Mesenteric fat pad (tissue), 1 donor: Measurements from ENCODE around the gene SLC10A3. TPM values are rescaled to one million over a fixed set of nuclear protein-coding genes. Genes with fewer than 3 reads are reported as not detected.
A peak's percentile ranks its signal among the peaks of the same experiment; 100 is the strongest.

Experiments
- DNase-seq: peaks from one replicate; pipeline ENCODE4 v3.0.0-alpha.2; 2020; ENCODE audit warnings: low spot score
- long read RNA-seq: library from polyadenylated mRNA; unstranded; transcript quantifications from one replicate; pipeline ENCODE4 v2.0.0, GENCODE V29; 2020
- total RNA-seq: library from RNA; stranded (reverse); fragmentation: NEBNext Ultra II Directional; extraction: Animal tissue kit (Norgen Biotek cat#: 25700); gene quantifications from one replicate; pipeline ENCODE4 v1.2.1, GENCODE V29; 2021
- donor health status: DM: yes; HTN: yes; CAD: no.

The SLC10A3 gene
- 30.4 TPM for total RNA-seq
- long read RNA-seq, transcript SLC10A3-201 (2 exons, 2,161 nt), result major isoform, 51 of 93 reads
- long read RNA-seq, transcript SLC10A3-204 (3 exons, 1,862 nt), result minor isoform, 13 of 93 reads
- long read RNA-seq, transcript SLC10A3-202 (4 exons, 1,763 nt), result minor isoform, 5 of 93 reads
- long read RNA-seq, partial matches to known transcripts, result 18 of 93 reads
- long read RNA-seq, other reads (novel, unspliced or antisense), result 6 of 93 reads

- DNase-seq, result peak; percentile 98
Observed at GRCh38 chrX:154490414-154491083, at the start of gene SLC10A3. SLC10A3 (minus strand) TSS chrX:154490629; CDS start chrX:154488940, 1,689 bp downstream.

GRCh38 chrX:154539077-154539476, 48.6 kb upstream of the SLC10A3 start:
- DNase-seq, result no peak

GRCh38 chrX:154535892-154536291, 45.5 kb upstream of the SLC10A3 start:
- DNase-seq, result no peak

- peak; percentile 97 for DNase-seq
Observed at GRCh38 chrX:154534526-154535322, 44.3 kb upstream of the SLC10A3 start.

GRCh38 chrX:154532690-154533089, 42.3 kb upstream of the SLC10A3 start:
- no peak for DNase-seq

GRCh38 chrX:154531626-154532025, 41.2 kb upstream of the SLC10A3 start:
- no peak for DNase-seq

- no peak for DNase-seq
Observed at GRCh38 chrX:154530286-154530685, 39.9 kb upstream of the SLC10A3 start.

GRCh38 chrX:154529206-154529612, 38.8 kb upstream of the SLC10A3 start:
- no peak for DNase-seq

- no peak for DNase-seq
Observed at GRCh38 chrX:154526901-154527675, 36.7 kb upstream of the SLC10A3 start.

GRCh38 chrX:154525606-154526490, 35.4 kb upstream of the SLC10A3 start:
- DNase-seq, result no peak

- DNase-seq, result no peak
Observed at GRCh38 chrX:154519389-154519788, 29.0 kb upstream of the SLC10A3 start.

- DNase-seq, result no peak
Observed at GRCh38 chrX:154517101-154517781, 26.8 kb upstream of the SLC10A3 start.

GRCh38 chrX:154516656-154517100, 26.2 kb upstream of the SLC10A3 start:
- no peak for DNase-seq

- DNase-seq, result peak; percentile 97
Observed at GRCh38 chrX:154515966-154516655, 25.7 kb upstream of the SLC10A3 start, which contains the start of gene FAM3A. FAM3A (minus strand) TSS chrX:154516232; CDS start chrX:154515772, 460 bp downstream.

- no peak for DNase-seq
Observed at GRCh38 chrX:154515090-154515965, 24.9 kb upstream of the SLC10A3 start.

- no peak for DNase-seq
Observed at GRCh38 chrX:154513716-154514115, 23.3 kb upstream of the SLC10A3 start.

- no peak for DNase-seq
Observed at GRCh38 chrX:154512879-154513553, 22.6 kb upstream of the SLC10A3 start.
